Breast epithelium (tissue), 3 donors: ENCODE results near the gene RNF130.

Experiments
- POLR2A ChIP-seq: fragments of 450-650 bp; IDR thresholded peaks from one replicate; pipeline ENCODE4 v1.6.1; 2016; ENCODE audit warnings: antibody characterized with exemption, mild to moderate bottlenecking, moderate library complexity
- TF ChIP-seq, protein P1 (sequence below), 3 donors: fragments of 450-650 bp; IDR thresholded peaks; one replicate each; pipeline ENCODE4 v1.5.1; 2016 to 2017; ENCODE audit warnings: antibody characterized with exemption in 3 of 3, mild to moderate bottlenecking in 3 of 3, moderate library complexity in 3 of 3

DNA sequence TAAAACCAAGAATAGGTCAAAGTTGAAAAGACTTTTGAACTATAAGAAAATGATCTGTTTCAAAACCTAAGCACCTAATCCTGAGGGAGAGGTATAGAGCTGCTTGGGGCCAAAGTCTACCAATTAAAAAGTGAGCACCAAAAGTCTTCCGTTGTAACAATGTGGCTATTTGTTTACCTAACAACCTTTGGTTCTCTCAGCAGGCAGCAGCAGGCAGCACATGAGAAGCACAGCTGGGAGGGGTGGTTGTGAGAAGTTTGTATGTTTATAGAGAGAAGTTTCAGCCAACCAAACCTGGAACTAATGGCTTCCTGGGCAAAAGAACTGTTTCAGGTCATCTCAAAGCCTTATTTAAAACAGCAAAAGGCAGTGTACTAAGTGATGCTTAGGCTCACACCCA, 104.1 kb downstream of the RNF130 start:
- TF ChIP-seq, protein P1, sequence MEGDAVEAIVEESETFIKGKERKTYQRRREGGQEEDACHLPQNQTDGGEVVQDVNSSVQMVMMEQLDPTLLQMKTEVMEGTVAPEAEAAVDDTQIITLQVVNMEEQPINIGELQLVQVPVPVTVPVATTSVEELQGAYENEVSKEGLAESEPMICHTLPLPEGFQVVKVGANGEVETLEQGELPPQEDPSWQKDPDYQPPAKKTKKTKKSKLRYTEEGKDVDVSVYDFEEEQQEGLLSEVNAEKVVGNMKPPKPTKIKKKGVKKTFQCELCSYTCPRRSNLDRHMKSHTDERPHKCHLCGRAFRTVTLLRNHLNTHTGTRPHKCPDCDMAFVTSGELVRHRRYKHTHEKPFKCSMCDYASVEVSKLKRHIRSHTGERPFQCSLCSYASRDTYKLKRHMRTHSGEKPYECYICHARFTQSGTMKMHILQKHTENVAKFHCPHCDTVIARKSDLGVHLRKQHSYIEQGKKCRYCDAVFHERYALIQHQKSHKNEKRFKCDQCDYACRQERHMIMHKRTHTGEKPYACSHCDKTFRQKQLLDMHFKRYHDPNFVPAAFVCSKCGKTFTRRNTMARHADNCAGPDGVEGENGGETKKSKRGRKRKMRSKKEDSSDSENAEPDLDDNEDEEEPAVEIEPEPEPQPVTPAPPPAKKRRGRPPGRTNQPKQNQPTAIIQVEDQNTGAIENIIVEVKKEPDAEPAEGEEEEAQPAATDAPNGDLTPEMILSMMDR (IDR thresholded peaks at IDR 0.05) = no peak
- no peak for TF ChIP-seq POLR2A
